A549 (cell line): ENCODE results near the gene MCM3AP. TPM values are rescaled to one million over a fixed set of nuclear protein-coding genes. Genes with fewer than 3 reads are reported as not detected.

ENCODE experiments used
- ATAC-seq, 2 experiments: fragments of 200-7000 bp in 1 of 2; fragments of >200 bp in 1 of 2; cut with Nextera tagmentation in 1 of 2; cut with Tn5 transposase in 1 of 2; 3 replicates each; pipeline versions ENCODE4 v1.8.0 to v1.9.1; 2018 to 2020; ENCODE audit warnings: mild to moderate bottlenecking in 1 of 2, moderate library complexity in 1 of 2
- CTCF ChIA-PET: fragments of 300-600 bp; sonication (Branson Sonifier 250); formaldehyde crosslinking; extraction: SDS; loops from one replicate; lab custom pipeline; 2021; ENCODE audit warnings: antibody characterized with exemption, inconsistent platforms; lab: Yijun Ruan, JAX
- POLR2A ChIA-PET: fragments of 350-600 bp; formaldehyde crosslinking; extraction: SDS; loops from one replicate; lab custom pipeline; 2021; ENCODE audit warnings: antibody characterized with exemption, inconsistent platforms; lab: Yijun Ruan, JAX
- DNase-seq, 2 experiments: peaks; one replicate each; pipeline versions ENCODE4 v3.0.0 to v3.0.0-alpha.2; 2011 to 2016; ENCODE audit warnings: low read depth in 1 of 2, low spot score in 1 of 2
- FAIRE-seq: peaks from 2 replicates; lab custom pipeline; 2011; peaks lifted over from hg19 to GRCh38; lab: Jason Lieb, UNC
- H3K27ac ChIP-seq, 2 experiments: fragments of >200 bp; sonication (Bioruptor Twin); formaldehyde crosslinking; 3 replicates each; pipeline ENCODE4 v1.5.1; 2016 to 2017
- H3K4me1 ChIP-seq: fragments of >200 bp; sonication (Bioruptor Twin); formaldehyde crosslinking; 3 replicates; pipeline ENCODE4 v1.6.1; 2016
- H3K4me2 ChIP-seq: fragments of >200 bp; sonication (Bioruptor Twin); formaldehyde crosslinking; 3 replicates; pipeline ENCODE4 v1.6.1; 2016
- H3K4me3 ChIP-seq: fragments of >200 bp; sonication (Bioruptor Twin); formaldehyde crosslinking; 3 replicates; pipeline ENCODE4 v1.5.1; 2016
- H3K9me3 ChIP-seq: fragments of >200 bp; sonication (Bioruptor Twin); formaldehyde crosslinking; 3 replicates; pipeline ENCODE4 v1.6.1; 2016
- CBX2 ChIP-seq: fragments of 200-600 bp; sonication (generic); IDR thresholded peaks from 2 replicates; pipeline ENCODE4 v1.6.1; 2016; ENCODE audit warnings: low read depth, mild to moderate bottlenecking, borderline replicate concordance
- CHD4 ChIP-seq: fragments of 200-600 bp; sonication (generic); IDR thresholded peaks from 2 replicates; pipeline ENCODE4 v1.6.1; 2016; ENCODE audit warnings: antibody characterized with exemption, mild to moderate bottlenecking, borderline replicate concordance
- E2F6 ChIP-seq: IDR thresholded peaks from 2 replicates; pipeline ENCODE4 v1.6.1; 2012; ENCODE audit warnings: low read depth, borderline replicate concordance
- HDAC2 ChIP-seq: fragments of 200-600 bp; sonication (generic); IDR thresholded peaks from 2 replicates; pipeline ENCODE4 v1.6.1; 2016
- HOXA7 ChIP-seq: fragments of 250-450 bp; sonication (Bioruptor Pico); IDR thresholded peaks from 2 replicates; pipeline ENCODE4 v1.5.0; 2020; ENCODE audit warnings: mild to moderate bottlenecking, moderate library complexity
- KDM5A ChIP-seq: fragments of 200-600 bp; sonication (generic); IDR thresholded peaks from 2 replicates; pipeline ENCODE4 v1.6.1; 2016; ENCODE audit warnings: antibody characterized with exemption, mild to moderate bottlenecking
- MAFK ChIP-seq: fragments of 450-650 bp; IDR thresholded peaks from 2 replicates; pipeline ENCODE4 v1.6.1; 2014; ENCODE audit not compliant: partially characterized antibody
- PHF8 ChIP-seq: fragments of 200-600 bp; sonication (generic); IDR thresholded peaks from 2 replicates; pipeline ENCODE4 v1.6.1; 2016; ENCODE audit warnings: low read depth, mild to moderate bottlenecking, antibody characterized with exemption, moderate library complexity, borderline replicate concordance
- POLR2AphosphoS2 ChIP-seq: conservative IDR thresholded peaks from 2 replicates; pipeline ENCODE4 v1.6.1; 2012; ENCODE audit warnings: low read length, improper control_type of control experiment, inconsistent platforms
- SMC3 ChIP-seq: fragments of >200 bp; sonication (Bioruptor Twin); formaldehyde crosslinking; IDR thresholded peaks from 3 replicates; pipeline ENCODE4 v1.6.1; 2018; ENCODE audit warnings: inconsistent platforms
- SREBF2 ChIP-seq: fragments of 450-650 bp; IDR thresholded peaks from 2 replicates; pipeline ENCODE4 v1.6.1; 2014; ENCODE audit warnings: mild to moderate bottlenecking, moderate library complexity
- WGBS: methylation state at CpG from one replicate; pipeline ENCODE4 v1.1.6; 2017; ENCODE audit errors: missing lambda C conversion rate; 5-methylcytosine and 5-hydroxymethylcytosine counted together
- polyA plus RNA-seq, 4 experiments: library from polyadenylated mRNA; depleted of rRNA in 3 of 4; stranded (reverse); fragments of >200 nt; fragmentation: RNase III in 1 of 4; extraction: RNeasy Plus Mini Kit Qiagen cat#74134 plus additional on column Dnase treatment in 1 of 4; gene quantifications; 2 replicates in 3 of 4; 3 replicates in 1 of 4; pipeline ENCODE4 v1.2.3, GENCODE V29; 2011 to 2017
- TF ChIP-seq, protein P1 (sequence below): fragments of >200 bp; sonication (Bioruptor Twin); formaldehyde crosslinking; IDR thresholded peaks from 3 replicates; pipeline ENCODE4 v1.5.1; 2016
- TF ChIP-seq, protein P2 (sequence below): fragments of 200-600 bp; sonication (generic); IDR thresholded peaks from 2 replicates; pipeline ENCODE4 v1.6.1; 2016; ENCODE audit warnings: antibody characterized with exemption, mild to moderate bottlenecking, moderate library complexity
- TF ChIP-seq, protein P3 (sequence below): fragments of >200 bp; sonication (Bioruptor Twin); formaldehyde crosslinking; IDR thresholded peaks from 2 replicates; pipeline ENCODE4 v1.6.1; 2016

Gene MCM3AP
- polyA plus RNA-seq, 2 of the 4 experiments (the other 2 are of a cell fraction), result 41.2 to 43.6 TPM

GRCh38 chr21:46323227-46323709, 37.9 kb upstream of the MCM3AP start:
- peak overlapping the region; percentile 73 for H3K4me2 ChIP-seq
- ATAC-seq, result peak in 1 of 2 experiments; percentile 7; a peak in 2 of 6 replicates
- H3K27ac ChIP-seq, result peak overlapping the region; percentile 71 to 83
- DNase-seq, result no peak
- H3K9me3 ChIP-seq, result no peaks in the 10 kb centered on the region
- CTCF ChIA-PET, result no interaction called here
- POLR2A ChIA-PET, result no interaction called here
- H3K4me1 ChIP-seq, result peaks cover 21% of the 10 kb centered on the region
- peak overlapping the region; percentile 84 for H3K4me3 ChIP-seq
- 4% methylated on average over 20 of the region's 34 CpGs for WGBS
- no peak for FAIRE-seq
- TF ChIP-seq CBX2 (no peak), KDM5A (peak; percentile 52; the same call in 1 of the 2 replicates), PHF8 (peak; percentile 38; the same call in 1 of the 2 replicates)
- TF ChIP-seq, all 56 proteins: peak for 2

- Histone ChIP-seq H3K9me3 (no peaks in the 10 kb centered on the region), H3K4me2 (peak overlapping the region; percentile 73), H3K27ac (peak overlapping the region; percentile 71 to 83), H3K4me3 (peak overlapping the region; percentile 84), H3K4me1 (peaks cover 21% of the 10 kb centered on the region)
- FAIRE-seq, result no peak
- CTCF ChIA-PET, result no interaction called here
- ATAC-seq, result no peak
- TF ChIP-seq, protein P1, sequence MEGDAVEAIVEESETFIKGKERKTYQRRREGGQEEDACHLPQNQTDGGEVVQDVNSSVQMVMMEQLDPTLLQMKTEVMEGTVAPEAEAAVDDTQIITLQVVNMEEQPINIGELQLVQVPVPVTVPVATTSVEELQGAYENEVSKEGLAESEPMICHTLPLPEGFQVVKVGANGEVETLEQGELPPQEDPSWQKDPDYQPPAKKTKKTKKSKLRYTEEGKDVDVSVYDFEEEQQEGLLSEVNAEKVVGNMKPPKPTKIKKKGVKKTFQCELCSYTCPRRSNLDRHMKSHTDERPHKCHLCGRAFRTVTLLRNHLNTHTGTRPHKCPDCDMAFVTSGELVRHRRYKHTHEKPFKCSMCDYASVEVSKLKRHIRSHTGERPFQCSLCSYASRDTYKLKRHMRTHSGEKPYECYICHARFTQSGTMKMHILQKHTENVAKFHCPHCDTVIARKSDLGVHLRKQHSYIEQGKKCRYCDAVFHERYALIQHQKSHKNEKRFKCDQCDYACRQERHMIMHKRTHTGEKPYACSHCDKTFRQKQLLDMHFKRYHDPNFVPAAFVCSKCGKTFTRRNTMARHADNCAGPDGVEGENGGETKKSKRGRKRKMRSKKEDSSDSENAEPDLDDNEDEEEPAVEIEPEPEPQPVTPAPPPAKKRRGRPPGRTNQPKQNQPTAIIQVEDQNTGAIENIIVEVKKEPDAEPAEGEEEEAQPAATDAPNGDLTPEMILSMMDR, result no peak
- no peak for TF ChIP-seq HDAC2
- no peak for TF ChIP-seq HOXA7 (CRISPR knock-in tag)
- TF ChIP-seq CHD4, result no peak
- TF ChIP-seq SREBF2, result no peak
- TF ChIP-seq CBX2, result no peak
- TF ChIP-seq, protein P2, sequence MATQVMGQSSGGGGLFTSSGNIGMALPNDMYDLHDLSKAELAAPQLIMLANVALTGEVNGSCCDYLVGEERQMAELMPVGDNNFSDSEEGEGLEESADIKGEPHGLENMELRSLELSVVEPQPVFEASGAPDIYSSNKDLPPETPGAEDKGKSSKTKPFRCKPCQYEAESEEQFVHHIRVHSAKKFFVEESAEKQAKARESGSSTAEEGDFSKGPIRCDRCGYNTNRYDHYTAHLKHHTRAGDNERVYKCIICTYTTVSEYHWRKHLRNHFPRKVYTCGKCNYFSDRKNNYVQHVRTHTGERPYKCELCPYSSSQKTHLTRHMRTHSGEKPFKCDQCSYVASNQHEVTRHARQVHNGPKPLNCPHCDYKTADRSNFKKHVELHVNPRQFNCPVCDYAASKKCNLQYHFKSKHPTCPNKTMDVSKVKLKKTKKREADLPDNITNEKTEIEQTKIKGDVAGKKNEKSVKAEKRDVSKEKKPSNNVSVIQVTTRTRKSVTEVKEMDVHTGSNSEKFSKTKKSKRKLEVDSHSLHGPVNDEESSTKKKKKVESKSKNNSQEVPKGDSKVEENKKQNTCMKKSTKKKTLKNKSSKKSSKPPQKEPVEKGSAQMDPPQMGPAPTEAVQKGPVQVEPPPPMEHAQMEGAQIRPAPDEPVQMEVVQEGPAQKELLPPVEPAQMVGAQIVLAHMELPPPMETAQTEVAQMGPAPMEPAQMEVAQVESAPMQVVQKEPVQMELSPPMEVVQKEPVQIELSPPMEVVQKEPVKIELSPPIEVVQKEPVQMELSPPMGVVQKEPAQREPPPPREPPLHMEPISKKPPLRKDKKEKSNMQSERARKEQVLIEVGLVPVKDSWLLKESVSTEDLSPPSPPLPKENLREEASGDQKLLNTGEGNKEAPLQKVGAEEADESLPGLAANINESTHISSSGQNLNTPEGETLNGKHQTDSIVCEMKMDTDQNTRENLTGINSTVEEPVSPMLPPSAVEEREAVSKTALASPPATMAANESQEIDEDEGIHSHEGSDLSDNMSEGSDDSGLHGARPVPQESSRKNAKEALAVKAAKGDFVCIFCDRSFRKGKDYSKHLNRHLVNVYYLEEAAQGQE, result no peak
- no peak for TF ChIP-seq MAFK
- no peak for TF ChIP-seq SMC3
- TF ChIP-seq POLR2AphosphoS2, result no peak
- TF ChIP-seq E2F6, result no peak
- TF ChIP-seq, protein P3, sequence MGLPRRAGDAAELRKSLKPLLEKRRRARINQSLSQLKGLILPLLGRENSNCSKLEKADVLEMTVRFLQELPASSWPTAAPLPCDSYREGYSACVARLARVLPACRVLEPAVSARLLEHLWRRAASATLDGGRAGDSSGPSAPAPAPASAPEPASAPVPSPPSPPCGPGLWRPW, result no peak
- 8% methylated on average over 34 of the region's 50 CpGs for WGBS
- POLR2A ChIA-PET, result no interaction called here
- DNase-seq, result peak in 1 of 2 experiments; percentile 12
Measured at GRCh38 chr21:46322351-46323226, 37.2 kb upstream of the MCM3AP start.
